Omental fat pad (tissue), 4 donors: Measurements from ENCODE around the gene ZNF771. TPM values are rescaled to one million over a fixed set of nuclear protein-coding genes. Genes with fewer than 3 reads are reported as not detected.

Experiments used
- ATAC-seq: fragments of 150-250 bp; one replicate; pipeline ENCODE4 v1.9.1; 2016; ENCODE audit warnings: mild to moderate bottlenecking, moderate library complexity; ENCODE audit not compliant: low FRiP score
- DNase-seq: peaks from one replicate; pipeline ENCODE4 v3.0.0-alpha.2; 2019; ENCODE audit warnings: low spot score
- CTCF ChIP-seq, 3 donors: fragments of 450-650 bp; IDR thresholded peaks; one replicate each; pipeline ENCODE4 v1.5.1; 2016 to 2017; ENCODE audit warnings: antibody characterized with exemption in 3 of 3, mild to moderate bottlenecking in 3 of 3, moderate library complexity in 2 of 3
- total RNA-seq, 4 donors: library from RNA; depleted of rRNA; stranded (reverse); fragments of >200 nt; gene quantifications; one replicate each; pipeline ENCODE4 v1.1.0, GENCODE V29; 2016

ZNF771 gene
- total RNA-seq, 4 donors from 2014 or later = 8.3 to 13.6 (median 9.9) TPM

DNA sequence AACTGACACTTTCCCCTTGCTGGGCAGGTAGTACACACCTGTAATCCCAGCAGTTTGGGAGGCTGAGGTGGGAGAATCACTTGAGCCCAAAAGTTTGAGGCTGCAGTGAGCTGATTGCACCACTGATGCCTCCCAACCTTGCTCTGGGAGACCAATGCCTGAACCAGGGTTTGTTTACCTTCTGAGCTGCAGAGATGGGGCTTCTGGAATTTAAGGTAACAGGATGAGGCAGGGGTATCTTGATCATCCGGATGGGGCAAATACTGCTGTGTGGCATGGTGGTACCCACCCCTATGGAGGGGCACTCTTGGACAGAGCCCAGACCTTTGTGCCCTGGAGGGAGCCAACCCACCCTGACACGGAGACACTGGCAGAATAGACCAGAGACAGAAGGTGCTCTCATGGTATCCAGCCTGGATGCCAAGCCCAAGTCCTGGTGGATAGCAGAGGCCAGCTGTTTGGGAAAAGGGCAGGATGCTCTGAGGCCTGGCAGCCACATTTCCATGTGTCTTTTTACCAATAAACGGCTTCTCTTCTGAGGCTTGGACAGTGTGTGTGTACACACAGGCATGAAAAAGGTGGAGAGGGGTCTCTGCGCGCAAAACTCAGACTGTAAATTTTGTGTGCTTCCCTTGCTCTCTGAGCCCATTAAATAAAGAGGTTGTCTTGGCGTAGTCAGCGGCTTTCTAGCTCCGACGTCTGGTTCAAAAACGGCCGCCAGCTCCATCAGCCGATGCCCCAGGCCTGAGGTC lies 7.8 kb upstream of the ZNF771 start:
- ATAC-seq (no peak), DNase-seq (no peak)
- TF ChIP-seq CTCF (IDR thresholded peaks at IDR 0.05) = no peak

GRCh38 chr16:30401768-30402425 lies 5.5 kb upstream of the ZNF771 start:
- DNase-seq = no peak
- no peak for TF ChIP-seq CTCF (IDR thresholded peaks at IDR 0.05)
- ATAC-seq = no peak

DNA sequence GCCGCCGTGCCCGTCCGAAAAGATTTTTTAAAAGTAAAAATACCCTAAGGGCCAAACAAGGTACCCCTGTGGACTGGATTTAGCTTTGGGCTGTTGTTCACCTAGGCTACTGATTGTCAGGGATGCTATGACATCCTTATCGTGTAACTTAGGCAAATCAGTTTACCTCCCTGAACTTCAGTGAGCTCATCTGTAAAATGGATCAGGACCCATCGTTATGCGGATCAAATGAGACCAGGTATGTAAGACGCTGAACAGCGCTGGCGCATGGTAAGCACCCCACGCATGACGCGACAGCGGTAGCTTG lies 658 bp upstream of the ZNF771 start:
- TF ChIP-seq CTCF (IDR thresholded peaks at IDR 0.05) = no peak
- DNase-seq = no peak
- ATAC-seq = no peak

GRCh38 chr16:30407804-30408534 lies 563 bp downstream of the ZNF771 start:
- DNase-seq (no peak), ATAC-seq (no peak)
- no peak for TF ChIP-seq CTCF (IDR thresholded peaks at IDR 0.05)

DNA sequence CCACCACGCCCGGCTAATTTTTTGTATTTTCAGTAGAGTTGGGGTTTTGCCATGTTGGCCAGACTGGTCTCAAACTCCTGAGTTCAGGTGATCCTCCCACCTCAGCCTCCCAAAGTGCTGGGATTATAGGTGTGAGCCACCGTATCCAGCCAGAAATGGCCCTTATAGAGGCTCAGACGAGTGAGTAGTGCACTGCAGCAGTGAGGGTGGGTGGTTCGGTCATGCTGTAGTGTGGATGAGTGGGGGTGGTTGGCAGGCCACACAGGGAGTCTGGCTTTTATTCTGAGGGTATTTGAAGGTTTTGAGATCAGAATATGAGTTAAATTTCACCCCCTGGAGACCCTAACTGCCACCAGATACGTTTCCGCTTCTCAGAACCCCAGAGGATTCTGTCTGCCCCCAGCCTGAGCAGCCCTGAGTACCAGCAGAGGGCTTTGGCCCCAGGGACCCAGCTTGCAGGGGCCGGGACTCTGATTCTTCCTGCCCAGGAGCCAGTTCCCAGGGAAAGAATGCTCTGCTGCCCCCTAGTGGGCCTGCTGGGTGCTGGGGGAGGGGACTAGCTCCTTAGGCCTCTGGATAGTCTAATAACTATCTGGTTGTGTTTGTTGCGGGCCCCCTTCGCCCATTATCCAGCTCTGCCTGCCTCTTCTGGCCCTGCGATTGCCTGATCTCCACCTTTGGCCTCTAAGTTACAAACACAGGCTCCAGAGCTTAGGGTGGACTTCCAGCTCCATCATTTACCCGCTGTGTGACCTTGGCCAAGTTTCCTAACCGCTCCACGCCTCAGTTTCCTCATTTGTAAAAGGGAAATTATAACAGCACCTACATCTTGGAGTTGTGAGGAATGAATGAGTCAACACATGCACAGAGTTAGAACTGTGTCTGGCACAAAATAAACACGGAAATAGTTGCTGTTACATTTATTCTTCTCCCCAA lies 2.0 kb downstream of the ZNF771 start:
- ATAC-seq = peak; percentile 71
- TF ChIP-seq CTCF (IDR thresholded peaks at IDR 0.05) = peak in 2 of 3 donors; percentile 10 to 82
- DNase-seq = peak; percentile 95

DNA sequence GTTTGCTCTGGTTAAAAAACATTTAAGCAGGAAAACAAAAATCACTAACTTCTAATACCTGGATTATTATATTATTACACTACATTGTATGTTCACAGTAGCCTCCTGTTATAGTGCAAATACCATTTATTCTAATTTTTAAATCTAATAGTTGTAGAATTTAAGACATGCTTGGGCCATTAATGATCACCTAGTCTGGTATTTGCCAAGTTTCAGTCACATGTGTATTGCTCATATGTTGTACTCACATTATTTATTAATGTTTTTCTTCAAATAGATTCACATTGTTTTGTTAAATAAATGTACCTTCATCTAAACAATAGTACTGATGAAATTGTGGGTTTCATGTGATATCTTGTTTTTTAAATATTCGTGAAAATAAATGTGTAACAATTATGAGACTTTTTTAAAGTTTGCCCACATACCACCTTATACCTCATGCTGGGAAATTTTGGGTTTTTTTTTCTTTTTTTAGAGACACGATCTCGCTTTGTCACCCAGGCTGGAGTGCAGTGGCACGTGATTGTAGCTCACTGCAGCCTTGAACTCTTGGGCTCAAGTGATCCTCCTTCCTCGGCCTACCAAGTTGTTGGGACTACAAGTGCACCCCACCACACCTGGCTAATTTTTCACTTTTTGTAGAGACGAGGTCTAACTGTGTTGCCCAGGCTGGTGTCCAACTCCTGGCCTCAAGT lies 5.9 kb downstream of the ZNF771 start:
- TF ChIP-seq CTCF (IDR thresholded peaks at IDR 0.05) = no peak
- ATAC-seq (no peak), DNase-seq (no peak)
